ENCODE measurements around the gene PAX7.

Gene PAX7

DNA sequence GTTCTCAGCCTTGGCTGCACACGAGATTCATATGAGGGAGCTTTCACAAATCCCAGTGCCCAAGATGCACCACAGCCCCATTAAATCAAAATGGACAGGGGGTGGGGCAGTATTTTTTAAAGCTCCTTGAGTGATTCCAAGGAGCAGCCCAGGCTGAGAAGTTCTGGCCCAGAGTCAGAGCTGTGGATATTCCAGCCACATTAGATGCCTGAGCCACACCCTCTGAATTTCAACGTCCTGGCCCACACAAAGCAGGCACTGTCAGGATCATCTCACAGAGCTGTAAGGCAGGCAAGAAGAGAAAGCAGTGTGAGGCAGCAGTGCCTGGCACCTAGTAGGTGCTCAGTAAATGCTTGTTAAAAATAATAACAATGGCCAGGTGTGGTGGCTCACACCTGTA lies 37.4 kb downstream of the PAX7 start:
- no peak for TF ChIP-seq CTCF (conservative IDR thresholded peaks at IDR 0.05; ENCODE audit: low read depth, low read length)
- no peak overlapping the region for H3K4me3 ChIP-seq (IDR thresholded peaks at IDR 0.05; ENCODE audit: insufficient read depth, low read depth, low read length)
- no peak overlapping the region for H3K9ac ChIP-seq

GRCh38 chr1:18668750-18669404 lies 38.2 kb downstream of the PAX7 start:
- Histone ChIP-seq H3K4me1 (ENCODE audit: low read depth, poor library complexity, severe bottlenecking) (no peaks in the 10 kb centered on the region), H3K79me2 (ENCODE audit: insufficient read depth, low read depth) (no peaks in the 10 kb centered on the region), H2AFZ (ENCODE audit: low read depth) (no peak overlapping the region), H3K27me3 (ENCODE audit: insufficient read depth, low read depth) (peaks cover 6% of the 10 kb centered on the region; the same call in 1 of the 2 replicates), H4K20me1 (ENCODE audit: insufficient read depth) (no peaks in the 10 kb centered on the region), H3K36me3 (ENCODE audit: insufficient read depth) (no peaks in the 10 kb centered on the region), H3K27ac (no peak overlapping the region), H3K4me2 (no peak overlapping the region), H3K4me3 (IDR thresholded peaks at IDR 0.05; ENCODE audit: insufficient read depth, low read depth, low read length) (no peak overlapping the region), H3K9ac (no peak overlapping the region)
- no peak for TF ChIP-seq CTCF (conservative IDR thresholded peaks at IDR 0.05; ENCODE audit: low read depth, low read length)

More for the DNA sequence above, 37.4 kb downstream of the PAX7 start:
- no peak overlapping the region for H2AFZ ChIP-seq (ENCODE audit: low read depth)
- no peaks in the 10 kb centered on the region for H3K4me1 ChIP-seq (ENCODE audit: low read depth, poor library complexity, severe bottlenecking)
- no peaks in the 10 kb centered on the region for H3K36me3 ChIP-seq (ENCODE audit: insufficient read depth)
- H4K20me1 ChIP-seq (ENCODE audit: insufficient read depth), result no peaks in the 10 kb centered on the region
- no peaks in the 10 kb centered on the region for H3K79me2 ChIP-seq (ENCODE audit: insufficient read depth, low read depth)
- peaks cover 7% of the 10 kb centered on the region; the same call in 1 of the 2 replicates for H3K27me3 ChIP-seq (ENCODE audit: insufficient read depth, low read depth)
- H3K4me2 ChIP-seq, result no peak overlapping the region
- H3K27ac ChIP-seq, result no peak overlapping the region

GRCh38 chr1:18670121-18670867 lies 39.6 kb downstream of the PAX7 start:
- Histone ChIP-seq H4K20me1 (ENCODE audit: insufficient read depth) (no peaks in the 10 kb centered on the region), H3K27me3 (ENCODE audit: insufficient read depth, low read depth) (peaks cover 11% of the 10 kb centered on the region; the same call in 1 of the 2 replicates), H3K4me2 (no peak overlapping the region), H3K4me1 (ENCODE audit: low read depth, poor library complexity, severe bottlenecking) (no peaks in the 10 kb centered on the region), H3K4me3 (IDR thresholded peaks at IDR 0.05; ENCODE audit: insufficient read depth, low read depth, low read length) (no peak overlapping the region), H3K79me2 (ENCODE audit: insufficient read depth, low read depth) (no peaks in the 10 kb centered on the region), H2AFZ (ENCODE audit: low read depth) (no peak overlapping the region), H3K9ac (no peak overlapping the region), H3K27ac (no peak overlapping the region), H3K36me3 (ENCODE audit: insufficient read depth) (no peaks in the 10 kb centered on the region)
- TF ChIP-seq CTCF (conservative IDR thresholded peaks at IDR 0.05; ENCODE audit: low read depth, low read length), result no peak

- no peak overlapping the region for H3K9ac ChIP-seq
- H3K36me3 ChIP-seq (ENCODE audit: insufficient read depth), result no peaks in the 10 kb centered on the region
- peaks cover 11% of the 10 kb centered on the region; the same call in 1 of the 2 replicates for H3K27me3 ChIP-seq (ENCODE audit: insufficient read depth, low read depth)
- H3K27ac ChIP-seq, result no peak overlapping the region
- no peak overlapping the region for H2AFZ ChIP-seq (ENCODE audit: low read depth)
- TF ChIP-seq CTCF (conservative IDR thresholded peaks at IDR 0.05; ENCODE audit: low read depth, low read length), result no peak
- no peaks in the 10 kb centered on the region for H4K20me1 ChIP-seq (ENCODE audit: insufficient read depth)
- H3K79me2 ChIP-seq (ENCODE audit: insufficient read depth, low read depth), result no peaks in the 10 kb centered on the region
- H3K4me2 ChIP-seq, result no peak overlapping the region
- H3K4me1 ChIP-seq (ENCODE audit: low read depth, poor library complexity, severe bottlenecking), result no peaks in the 10 kb centered on the region
- no peak overlapping the region for H3K4me3 ChIP-seq (IDR thresholded peaks at IDR 0.05; ENCODE audit: insufficient read depth, low read depth, low read length)
Observed at GRCh38 chr1:18670868-18671225, 40.2 kb downstream of the PAX7 start.

All from KMS-11 (cell line).